K562 (cell line): Measurements from ENCODE around the gene LAMA5. TPM values are rescaled to one million over a fixed set of nuclear protein-coding genes. Genes with fewer than 3 reads are reported as not detected.

Source experiments
- CC2D1A ChIP-seq: fragments of 450-650 bp; IDR thresholded peaks from 2 replicates; pipeline ENCODE4 v1.6.1; 2017; ENCODE audit warnings: mild to moderate bottlenecking
- FOXM1 ChIP-seq, 2 experiments: fragments of 450-650 bp in 1 of 2; sonication (generic) in 1 of 2; formaldehyde crosslinking in 1 of 2; IDR thresholded peaks; 2 replicates each; pipeline versions ENCODE4 v1.6.1 to v1.9.0; 2017 to 2022; ENCODE audit warnings: low read depth in 2 of 2, mild to moderate bottlenecking in 2 of 2, missing genetic modification reagents in 1 of 2, moderate library complexity in 1 of 2
- HNRNPLL ChIP-seq: fragments of 200-400 bp; formaldehyde crosslinking; IDR thresholded peaks from 2 replicates; pipeline ENCODE4 v1.6.1; 2017; ENCODE audit warnings: low read length, low read depth, mild to moderate bottlenecking; ENCODE audit not compliant: poor library complexity, severe bottlenecking
- OTX1 ChIP-seq: fragments of 450-650 bp; formaldehyde crosslinking; IDR thresholded peaks from 2 replicates; pipeline ENCODE4 v1.4.0; 2022; ENCODE audit warnings: mild to moderate bottlenecking
- RBBP5 ChIP-seq: fragments of 200-600 bp; sonication (generic); IDR thresholded peaks from 2 replicates; pipeline ENCODE4 v1.6.1; 2012; ENCODE audit warnings: borderline replicate concordance, mild to moderate bottlenecking, low read length, control low read depth, inconsistent platforms; ENCODE audit not compliant: insufficient read depth, poor library complexity, severe bottlenecking
- ZNF384 ChIP-seq: IDR thresholded peaks from 2 replicates; pipeline ENCODE4 v1.6.1; 2012; ENCODE audit warnings: low read depth, low read length, improper control_type of control experiment
- ZNF778 ChIP-seq: fragments of 450-650 bp; formaldehyde crosslinking; IDR thresholded peaks from 2 replicates; pipeline ENCODE4 v1.4.0; 2020; ENCODE audit warnings: mild to moderate bottlenecking, moderate library complexity
- ZNF79 ChIP-seq: fragments of 250-450 bp; sonication (Bioruptor Pico); IDR thresholded peaks from 2 replicates; pipeline ENCODE4 v1.4.0; 2020; ENCODE audit warnings: low read depth, mild to moderate bottlenecking, moderate library complexity
- polyA plus RNA-seq, 8 experiments: library from polyadenylated mRNA; depleted of rRNA in 4 of 8; stranded (reverse) in 5 of 8; unstranded in 3 of 8; fragments of >200 nt; fragmentation: Nextera tagmentation in 2 of 8; fragmentation: Illumina TruSeq in 1 of 8; extraction: Ambion mirVana in 2 of 8; extraction: Trizol in 1 of 8; gene quantifications; 2 replicates each; pipeline versions ENCODE4 v1.2.1 to v1.2.3, GENCODE V29; 2011 to 2014; ENCODE audit warnings: inconsistent platforms in 1 of 8, missing spikeins in 1 of 8
- total RNA-seq, 7 experiments: library from RNA; depleted of rRNA in 6 of 7; stranded (reverse); fragments of >200 nt in 6 of 7; fragmentation: Illumina TruSeq in 2 of 7; extraction: Trizol in 2 of 7; gene quantifications; 2 replicates each; pipeline versions ENCODE4 v1.2.1 to v1.2.3, GENCODE V29; 2011 to 2021; ENCODE audit warnings: low replicate concordance in 1 of 7
- TF ChIP-seq, protein P1 (sequence below): sonication (generic); formaldehyde crosslinking; IDR thresholded peaks from 2 replicates; pipeline ENCODE4 v1.8.0; 2022; ENCODE audit warnings: mild to moderate bottlenecking, missing genetic modification reagents
- TF ChIP-seq, protein P2 (sequence below): fragments of 150-350 bp; conservative IDR thresholded peaks from 2 replicates; pipeline ENCODE4 v1.6.1; 2014; ENCODE audit warnings: low read length
- TF ChIP-seq, protein P3 (sequence below): fragments of 450-650 bp; IDR thresholded peaks from 2 replicates; pipeline ENCODE4 v1.6.1; 2016; ENCODE audit warnings: borderline replicate concordance
- TF ChIP-seq, protein P4 (sequence below): IDR thresholded peaks from 2 replicates; pipeline ENCODE4 v1.6.1; 2016; ENCODE audit warnings: missing genetic modification characterization, missing compliant biosample characterization
- TF ChIP-seq, protein P5 (sequence below): fragments of 450-650 bp; IDR thresholded peaks from 2 replicates; pipeline ENCODE4 v1.6.1; 2017; ENCODE audit warnings: antibody characterized with exemption, mild to moderate bottlenecking

LAMA5 gene
- total and polyA plus RNA-seq, 9 of the 15 experiments (the other 6 are each of a cell fraction or from before 2014, with no cell fraction given), result 0.31 to 101 (median 7.8) TPM

DNA sequence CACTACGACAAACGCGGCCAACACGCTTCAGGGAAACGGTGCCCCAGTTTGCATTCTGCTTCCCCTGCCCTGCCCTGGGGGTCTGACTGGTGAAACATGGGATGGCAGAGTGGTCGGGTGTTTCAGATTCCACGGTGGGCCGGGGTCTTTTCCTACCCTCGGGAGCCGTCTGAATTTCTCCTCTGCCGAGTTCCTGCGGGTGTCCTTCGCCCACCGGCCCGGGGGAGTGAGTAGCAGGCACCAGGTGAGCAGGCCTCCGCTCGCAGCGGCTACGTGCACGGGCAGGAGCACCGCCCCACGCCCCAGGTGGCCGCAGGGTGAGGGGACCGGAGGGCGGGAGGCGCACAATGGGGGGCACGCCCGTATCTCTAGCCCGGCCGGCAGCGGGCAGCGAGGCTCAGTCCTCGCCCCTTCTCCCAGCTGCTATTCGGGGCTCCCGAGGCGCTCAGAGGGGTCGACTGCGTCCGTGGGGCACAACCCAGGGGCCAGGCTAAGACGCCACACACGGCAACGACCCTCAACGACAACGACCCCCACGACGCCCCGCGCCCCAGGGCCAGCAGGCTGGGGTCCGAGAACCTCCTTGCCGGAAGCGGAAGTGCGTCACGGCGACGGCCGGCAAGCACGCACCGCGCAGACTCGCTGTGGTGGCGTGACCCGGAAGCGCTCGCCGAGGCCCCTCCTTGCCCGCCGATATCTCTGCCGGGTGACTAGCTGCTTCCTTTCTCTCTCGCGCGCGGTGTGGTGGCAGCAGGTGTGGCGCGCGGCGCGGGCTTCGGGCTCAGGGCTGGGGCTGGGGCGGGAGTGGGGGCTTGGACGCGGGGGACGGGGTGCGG lies 19.5 kb upstream of the LAMA5 start, which contains the start of gene RPS21 (continued):
- TF ChIP-seq, protein P1, sequence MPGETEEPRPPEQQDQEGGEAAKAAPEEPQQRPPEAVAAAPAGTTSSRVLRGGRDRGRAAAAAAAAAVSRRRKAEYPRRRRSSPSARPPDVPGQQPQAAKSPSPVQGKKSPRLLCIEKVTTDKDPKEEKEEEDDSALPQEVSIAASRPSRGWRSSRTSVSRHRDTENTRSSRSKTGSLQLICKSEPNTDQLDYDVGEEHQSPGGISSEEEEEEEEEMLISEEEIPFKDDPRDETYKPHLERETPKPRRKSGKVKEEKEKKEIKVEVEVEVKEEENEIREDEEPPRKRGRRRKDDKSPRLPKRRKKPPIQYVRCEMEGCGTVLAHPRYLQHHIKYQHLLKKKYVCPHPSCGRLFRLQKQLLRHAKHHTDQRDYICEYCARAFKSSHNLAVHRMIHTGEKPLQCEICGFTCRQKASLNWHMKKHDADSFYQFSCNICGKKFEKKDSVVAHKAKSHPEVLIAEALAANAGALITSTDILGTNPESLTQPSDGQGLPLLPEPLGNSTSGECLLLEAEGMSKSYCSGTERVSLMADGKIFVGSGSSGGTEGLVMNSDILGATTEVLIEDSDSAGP, result no peak
- TF ChIP-seq RBBP5 (peak; percentile 75), ZNF79 (no peak), ZNF778 (no peak), ZNF384 (no peak), OTX1 (CRISPR knock-in tag) (no peak), CC2D1A (no peak), FOXM1 (IDR thresholded peaks at IDR 0.05; ENCODE audit: low read depth) (no peak), FOXM1 (CRISPR knock-in tag; IDR thresholded peaks at IDR 0.05; ENCODE audit: low read depth) (no peak), HNRNPLL (no peak)
- TF ChIP-seq, protein P2, sequence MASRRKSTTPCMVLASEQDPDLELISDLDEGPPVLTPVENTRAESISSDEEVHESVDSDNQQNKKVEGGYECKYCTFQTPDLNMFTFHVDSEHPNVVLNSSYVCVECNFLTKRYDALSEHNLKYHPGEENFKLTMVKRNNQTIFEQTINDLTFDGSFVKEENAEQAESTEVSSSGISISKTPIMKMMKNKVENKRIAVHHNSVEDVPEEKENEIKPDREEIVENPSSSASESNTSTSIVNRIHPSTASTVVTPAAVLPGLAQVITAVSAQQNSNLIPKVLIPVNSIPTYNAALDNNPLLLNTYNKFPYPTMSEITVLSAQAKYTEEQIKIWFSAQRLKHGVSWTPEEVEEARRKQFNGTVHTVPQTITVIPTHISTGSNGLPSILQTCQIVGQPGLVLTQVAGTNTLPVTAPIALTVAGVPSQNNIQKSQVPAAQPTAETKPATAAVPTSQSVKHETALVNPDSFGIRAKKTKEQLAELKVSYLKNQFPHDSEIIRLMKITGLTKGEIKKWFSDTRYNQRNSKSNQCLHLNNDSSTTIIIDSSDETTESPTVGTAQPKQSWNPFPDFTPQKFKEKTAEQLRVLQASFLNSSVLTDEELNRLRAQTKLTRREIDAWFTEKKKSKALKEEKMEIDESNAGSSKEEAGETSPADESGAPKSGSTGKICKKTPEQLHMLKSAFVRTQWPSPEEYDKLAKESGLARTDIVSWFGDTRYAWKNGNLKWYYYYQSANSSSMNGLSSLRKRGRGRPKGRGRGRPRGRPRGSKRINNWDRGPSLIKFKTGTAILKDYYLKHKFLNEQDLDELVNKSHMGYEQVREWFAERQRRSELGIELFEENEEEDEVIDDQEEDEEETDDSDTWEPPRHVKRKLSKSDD, result no peak
- TF ChIP-seq, protein P3, sequence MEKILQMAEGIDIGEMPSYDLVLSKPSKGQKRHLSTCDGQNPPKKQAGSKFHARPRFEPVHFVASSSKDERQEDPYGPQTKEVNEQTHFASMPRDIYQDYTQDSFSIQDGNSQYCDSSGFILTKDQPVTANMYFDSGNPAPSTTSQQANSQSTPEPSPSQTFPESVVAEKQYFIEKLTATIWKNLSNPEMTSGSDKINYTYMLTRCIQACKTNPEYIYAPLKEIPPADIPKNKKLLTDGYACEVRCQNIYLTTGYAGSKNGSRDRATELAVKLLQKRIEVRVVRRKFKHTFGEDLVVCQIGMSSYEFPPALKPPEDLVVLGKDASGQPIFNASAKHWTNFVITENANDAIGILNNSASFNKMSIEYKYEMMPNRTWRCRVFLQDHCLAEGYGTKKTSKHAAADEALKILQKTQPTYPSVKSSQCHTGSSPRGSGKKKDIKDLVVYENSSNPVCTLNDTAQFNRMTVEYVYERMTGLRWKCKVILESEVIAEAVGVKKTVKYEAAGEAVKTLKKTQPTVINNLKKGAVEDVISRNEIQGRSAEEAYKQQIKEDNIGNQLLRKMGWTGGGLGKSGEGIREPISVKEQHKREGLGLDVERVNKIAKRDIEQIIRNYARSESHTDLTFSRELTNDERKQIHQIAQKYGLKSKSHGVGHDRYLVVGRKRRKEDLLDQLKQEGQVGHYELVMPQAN, result peak; percentile 56
- TF ChIP-seq, protein P4, sequence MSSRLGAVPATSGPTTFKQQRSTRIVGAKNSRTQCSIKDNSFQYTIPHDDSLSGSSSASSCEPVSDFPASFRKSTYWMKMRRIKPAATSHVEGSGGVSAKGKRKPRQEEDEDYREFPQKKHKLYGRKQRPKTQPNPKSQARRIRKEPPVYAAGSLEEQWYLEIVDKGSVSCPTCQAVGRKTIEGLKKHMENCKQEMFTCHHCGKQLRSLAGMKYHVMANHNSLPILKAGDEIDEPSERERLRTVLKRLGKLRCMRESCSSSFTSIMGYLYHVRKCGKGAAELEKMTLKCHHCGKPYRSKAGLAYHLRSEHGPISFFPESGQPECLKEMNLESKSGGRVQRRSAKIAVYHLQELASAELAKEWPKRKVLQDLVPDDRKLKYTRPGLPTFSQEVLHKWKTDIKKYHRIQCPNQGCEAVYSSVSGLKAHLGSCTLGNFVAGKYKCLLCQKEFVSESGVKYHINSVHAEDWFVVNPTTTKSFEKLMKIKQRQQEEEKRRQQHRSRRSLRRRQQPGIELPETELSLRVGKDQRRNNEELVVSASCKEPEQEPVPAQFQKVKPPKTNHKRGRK (tag), result no peak
- TF ChIP-seq, protein P5, sequence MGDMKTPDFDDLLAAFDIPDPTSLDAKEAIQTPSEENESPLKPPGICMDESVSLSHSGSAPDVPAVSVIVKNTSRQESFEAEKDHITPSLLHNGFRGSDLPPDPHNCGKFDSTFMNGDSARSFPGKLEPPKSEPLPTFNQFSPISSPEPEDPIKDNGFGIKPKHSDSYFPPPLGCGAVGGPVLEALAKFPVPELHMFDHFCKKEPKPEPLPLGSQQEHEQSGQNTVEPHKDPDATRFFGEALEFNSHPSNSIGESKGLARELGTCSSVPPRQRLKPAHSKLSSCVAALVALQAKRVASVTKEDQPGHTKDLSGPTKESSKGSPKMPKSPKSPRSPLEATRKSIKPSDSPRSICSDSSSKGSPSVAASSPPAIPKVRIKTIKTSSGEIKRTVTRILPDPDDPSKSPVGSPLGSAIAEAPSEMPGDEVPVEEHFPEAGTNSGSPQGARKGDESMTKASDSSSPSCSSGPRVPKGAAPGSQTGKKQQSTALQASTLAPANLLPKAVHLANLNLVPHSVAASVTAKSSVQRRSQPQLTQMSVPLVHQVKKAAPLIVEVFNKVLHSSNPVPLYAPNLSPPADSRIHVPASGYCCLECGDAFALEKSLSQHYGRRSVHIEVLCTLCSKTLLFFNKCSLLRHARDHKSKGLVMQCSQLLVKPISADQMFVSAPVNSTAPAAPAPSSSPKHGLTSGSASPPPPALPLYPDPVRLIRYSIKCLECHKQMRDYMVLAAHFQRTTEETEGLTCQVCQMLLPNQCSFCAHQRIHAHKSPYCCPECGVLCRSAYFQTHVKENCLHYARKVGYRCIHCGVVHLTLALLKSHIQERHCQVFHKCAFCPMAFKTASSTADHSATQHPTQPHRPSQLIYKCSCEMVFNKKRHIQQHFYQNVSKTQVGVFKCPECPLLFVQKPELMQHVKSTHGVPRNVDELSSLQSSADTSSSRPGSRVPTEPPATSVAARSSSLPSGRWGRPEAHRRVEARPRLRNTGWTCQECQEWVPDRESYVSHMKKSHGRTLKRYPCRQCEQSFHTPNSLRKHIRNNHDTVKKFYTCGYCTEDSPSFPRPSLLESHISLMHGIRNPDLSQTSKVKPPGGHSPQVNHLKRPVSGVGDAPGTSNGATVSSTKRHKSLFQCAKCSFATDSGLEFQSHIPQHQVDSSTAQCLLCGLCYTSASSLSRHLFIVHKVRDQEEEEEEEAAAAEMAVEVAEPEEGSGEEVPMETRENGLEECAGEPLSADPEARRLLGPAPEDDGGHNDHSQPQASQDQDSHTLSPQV, result no peak
